ENCODE measurements around the gene SLC44A5.

Gene SLC44A5

DNA sequence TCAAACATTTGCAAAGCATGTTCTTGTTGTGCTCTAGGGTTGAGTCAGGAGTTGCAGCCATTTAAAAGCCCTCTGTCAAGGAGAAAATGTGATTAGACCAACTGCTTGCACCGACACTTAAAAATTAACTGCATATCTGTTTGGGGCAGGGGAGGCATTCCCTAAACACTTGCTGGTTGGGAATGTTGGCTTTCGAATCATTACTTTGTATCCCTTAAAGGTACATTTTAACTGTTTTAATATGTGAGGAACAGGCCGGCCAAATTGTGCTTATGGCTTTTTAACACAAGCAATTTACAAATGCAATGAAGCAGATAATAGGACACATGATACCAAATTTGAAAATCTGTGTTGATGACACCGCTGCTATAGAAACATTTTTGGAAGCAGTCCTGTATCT is 317.6 kb downstream of the SLC44A5 start:
- H3K4me3 ChIP-seq (ENCODE audit: low read depth in 1 of 2, low read length in 1 of 2), result no peak overlapping the region
- no peaks in the 10 kb centered on the region for H3K27me3 ChIP-seq
- no peaks in the 10 kb centered on the region for H3K4me1 ChIP-seq (ENCODE audit: control insufficient read depth in 1 of 2, insufficient read depth in 1 of 2, low read depth in 1 of 2, low read length in 1 of 2)
- H3K36me3 ChIP-seq, result no peaks in the 10 kb centered on the region
- TF ChIP-seq, protein P1, sequence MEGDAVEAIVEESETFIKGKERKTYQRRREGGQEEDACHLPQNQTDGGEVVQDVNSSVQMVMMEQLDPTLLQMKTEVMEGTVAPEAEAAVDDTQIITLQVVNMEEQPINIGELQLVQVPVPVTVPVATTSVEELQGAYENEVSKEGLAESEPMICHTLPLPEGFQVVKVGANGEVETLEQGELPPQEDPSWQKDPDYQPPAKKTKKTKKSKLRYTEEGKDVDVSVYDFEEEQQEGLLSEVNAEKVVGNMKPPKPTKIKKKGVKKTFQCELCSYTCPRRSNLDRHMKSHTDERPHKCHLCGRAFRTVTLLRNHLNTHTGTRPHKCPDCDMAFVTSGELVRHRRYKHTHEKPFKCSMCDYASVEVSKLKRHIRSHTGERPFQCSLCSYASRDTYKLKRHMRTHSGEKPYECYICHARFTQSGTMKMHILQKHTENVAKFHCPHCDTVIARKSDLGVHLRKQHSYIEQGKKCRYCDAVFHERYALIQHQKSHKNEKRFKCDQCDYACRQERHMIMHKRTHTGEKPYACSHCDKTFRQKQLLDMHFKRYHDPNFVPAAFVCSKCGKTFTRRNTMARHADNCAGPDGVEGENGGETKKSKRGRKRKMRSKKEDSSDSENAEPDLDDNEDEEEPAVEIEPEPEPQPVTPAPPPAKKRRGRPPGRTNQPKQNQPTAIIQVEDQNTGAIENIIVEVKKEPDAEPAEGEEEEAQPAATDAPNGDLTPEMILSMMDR (IDR thresholded peaks at IDR 0.05), result no peak
- H3K9me3 ChIP-seq, result no peaks in the 10 kb centered on the region
- no peak overlapping the region for H3K27ac ChIP-seq

DNA sequence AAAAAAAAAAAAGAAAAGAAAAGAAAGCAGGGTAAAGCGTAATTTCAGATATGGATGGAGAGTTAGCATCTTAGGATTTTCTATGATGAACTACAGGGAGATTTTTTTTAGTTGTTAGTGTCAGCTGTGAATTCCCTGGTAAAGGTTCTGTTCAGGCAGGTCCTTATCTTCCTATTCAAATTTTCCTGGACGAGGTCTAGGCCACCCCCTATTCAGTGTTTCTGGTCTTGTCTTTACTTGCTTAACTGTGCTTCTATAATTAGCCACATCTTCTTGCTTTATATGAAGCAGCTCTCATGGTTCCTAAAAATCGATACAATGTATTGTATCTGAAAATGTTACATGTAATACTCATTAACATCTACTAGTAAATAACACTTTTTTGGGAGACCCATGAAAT is 318.9 kb downstream of the SLC44A5 start:
- H3K9me3 ChIP-seq, result no peaks in the 10 kb centered on the region
- no peak overlapping the region for H3K27ac ChIP-seq
- TF ChIP-seq, protein P1 (IDR thresholded peaks at IDR 0.05), result no peak
- H3K4me3 ChIP-seq (ENCODE audit: low read depth in 1 of 2, low read length in 1 of 2), result no peak overlapping the region
- no peaks in the 10 kb centered on the region for H3K27me3 ChIP-seq
- no peaks in the 10 kb centered on the region for H3K4me1 ChIP-seq (ENCODE audit: control insufficient read depth in 1 of 2, insufficient read depth in 1 of 2, low read depth in 1 of 2, low read length in 1 of 2)
- H3K36me3 ChIP-seq, result no peaks in the 10 kb centered on the region

DNA sequence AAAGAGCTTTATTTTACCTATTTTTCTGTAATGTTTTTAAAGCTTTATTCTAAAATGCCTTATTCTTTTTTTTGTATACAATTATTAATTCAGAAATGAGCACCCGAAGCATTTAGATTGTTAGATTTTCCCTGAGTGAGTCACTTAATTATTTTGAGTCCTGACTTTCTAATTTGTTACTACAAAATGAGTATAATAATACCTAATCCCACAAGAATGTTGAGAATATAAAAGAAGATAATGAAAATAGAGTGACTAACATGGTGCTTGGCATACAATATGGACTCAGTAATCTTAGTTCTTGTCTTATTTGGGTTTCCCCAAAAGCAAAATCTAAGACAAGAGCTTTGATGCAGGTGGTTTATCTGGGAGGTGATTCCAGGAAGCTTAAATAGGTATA is 334.5 kb downstream of the SLC44A5 start:
- Histone ChIP-seq H3K9me3 (no peaks in the 10 kb centered on the region), H3K4me1 (ENCODE audit: control insufficient read depth in 1 of 2, insufficient read depth in 1 of 2, low read depth in 1 of 2, low read length in 1 of 2) (no peaks in the 10 kb centered on the region), H3K36me3 (no peaks in the 10 kb centered on the region), H3K4me3 (ENCODE audit: low read depth in 1 of 2, low read length in 1 of 2) (no peak overlapping the region), H3K27ac (no peak overlapping the region), H3K27me3 (no peaks in the 10 kb centered on the region)
- TF ChIP-seq, protein P1 (IDR thresholded peaks at IDR 0.05), result no peak

DNA sequence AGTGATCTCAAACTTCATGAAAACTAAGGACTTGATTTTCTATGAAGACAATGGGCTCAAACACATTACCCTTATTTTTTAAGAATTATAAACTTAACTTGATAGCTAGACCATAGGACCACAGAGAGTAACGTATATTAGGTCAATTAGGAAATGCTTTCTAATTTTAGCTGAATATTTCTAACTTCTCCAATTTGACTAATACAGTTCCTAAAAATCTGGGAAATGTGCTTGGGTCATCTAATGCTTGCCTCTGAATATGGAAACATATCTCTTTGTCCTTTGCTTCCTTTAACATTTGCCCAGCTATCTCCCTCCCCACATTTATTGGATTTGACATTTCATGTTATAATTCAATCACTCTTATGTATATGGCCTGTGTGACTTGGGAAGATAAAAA is 335.3 kb downstream of the SLC44A5 start:
- no peak overlapping the region for H3K4me3 ChIP-seq (ENCODE audit: low read depth in 1 of 2, low read length in 1 of 2)
- TF ChIP-seq, protein P1 (IDR thresholded peaks at IDR 0.05), result no peak
- no peak overlapping the region for H3K27ac ChIP-seq
- H3K36me3 ChIP-seq, result no peaks in the 10 kb centered on the region
- no peaks in the 10 kb centered on the region for H3K4me1 ChIP-seq (ENCODE audit: control insufficient read depth in 1 of 2, insufficient read depth in 1 of 2, low read depth in 1 of 2, low read length in 1 of 2)
- no peaks in the 10 kb centered on the region for H3K27me3 ChIP-seq
- H3K9me3 ChIP-seq, result no peaks in the 10 kb centered on the region

DNA sequence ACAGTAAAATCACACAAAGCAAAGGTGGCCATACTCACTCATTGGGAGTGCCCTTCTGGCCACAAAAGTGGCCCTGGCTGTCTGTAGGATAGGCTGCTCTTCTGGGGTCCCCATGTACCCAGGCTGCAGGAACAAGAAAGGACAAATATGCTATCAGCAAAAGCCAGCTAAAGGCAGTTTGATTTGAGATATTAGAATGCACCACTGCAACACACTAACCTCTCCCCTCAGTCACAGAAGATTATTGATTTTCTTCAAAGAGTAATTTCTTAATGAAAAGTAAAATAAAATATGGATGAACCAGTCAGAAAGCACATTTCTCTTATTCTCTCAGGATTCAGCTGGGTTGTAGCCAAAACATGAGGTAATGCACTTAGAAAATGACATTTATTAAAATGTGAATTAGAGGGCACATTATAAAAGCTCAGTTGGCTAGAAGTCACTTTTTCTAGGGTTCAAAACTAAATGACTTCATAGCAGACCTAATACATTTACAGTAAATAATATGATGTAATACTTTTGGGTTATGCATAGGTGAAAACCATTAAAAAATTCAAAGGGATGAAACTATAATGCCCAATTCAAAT is 335.9 kb downstream of the SLC44A5 start:
- no peaks in the 10 kb centered on the region for H3K4me1 ChIP-seq (ENCODE audit: control insufficient read depth in 1 of 2, insufficient read depth in 1 of 2, low read depth in 1 of 2, low read length in 1 of 2)
- TF ChIP-seq, protein P1 (IDR thresholded peaks at IDR 0.05), result no peak

DNA sequence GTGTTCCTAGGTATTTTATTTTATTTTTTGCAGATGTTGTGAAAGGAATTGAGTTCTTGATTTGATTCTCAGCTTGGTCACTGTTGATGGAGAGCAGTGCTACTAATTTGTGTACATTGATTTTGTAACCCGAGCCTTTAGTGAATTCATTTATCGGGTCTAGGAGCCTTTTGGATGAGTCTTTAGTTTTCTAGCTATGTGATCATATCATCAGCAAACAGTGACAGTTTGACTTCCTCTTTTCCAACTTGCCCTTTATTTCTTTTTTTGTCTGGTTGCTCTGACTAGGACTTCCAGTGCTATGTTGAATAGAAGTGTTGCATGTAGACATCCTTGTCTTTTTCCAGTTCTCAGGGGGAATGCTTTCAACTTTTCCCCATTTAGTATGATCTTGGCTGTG is 337.8 kb downstream of the SLC44A5 start:
- Histone ChIP-seq H3K4me3 (ENCODE audit: low read depth in 1 of 2, low read length in 1 of 2) (no peak overlapping the region), H3K4me1 (ENCODE audit: control insufficient read depth in 1 of 2, insufficient read depth in 1 of 2, low read depth in 1 of 2, low read length in 1 of 2) (no peaks in the 10 kb centered on the region), H3K27me3 (no peaks in the 10 kb centered on the region), H3K27ac (no peak overlapping the region), H3K9me3 (no peaks in the 10 kb centered on the region), H3K36me3 (no peaks in the 10 kb centered on the region)
- TF ChIP-seq, protein P1 (IDR thresholded peaks at IDR 0.05), result no peak

More for the DNA sequence above, 335.9 kb downstream of the SLC44A5 start:
- Histone ChIP-seq H3K27me3 (no peaks in the 10 kb centered on the region), H3K27ac (no peak overlapping the region), H3K4me3 (ENCODE audit: low read depth in 1 of 2, low read length in 1 of 2) (no peak overlapping the region), H3K36me3 (no peaks in the 10 kb centered on the region), H3K9me3 (no peaks in the 10 kb centered on the region)

All from neutrophil (primary cell).